ENCODE data around the gene AP4M1. TPM values are rescaled to one million over a fixed set of nuclear protein-coding genes. Genes with fewer than 3 reads are reported as not detected.
A peak's percentile ranks its signal among the peaks of the same experiment; 100 is the strongest.

Gene AP4M1
- total and polyA plus RNA-seq, 3 donors from 2014 or later, result 39.1 to 54.7 (median 51.3) TPM

- H3K27me3 ChIP-seq, result no peaks in the 10 kb centered on the region
- no peak for TF ChIP-seq POLR2A (IDR thresholded peaks at IDR 0.05)
- TF ChIP-seq, protein P1, sequence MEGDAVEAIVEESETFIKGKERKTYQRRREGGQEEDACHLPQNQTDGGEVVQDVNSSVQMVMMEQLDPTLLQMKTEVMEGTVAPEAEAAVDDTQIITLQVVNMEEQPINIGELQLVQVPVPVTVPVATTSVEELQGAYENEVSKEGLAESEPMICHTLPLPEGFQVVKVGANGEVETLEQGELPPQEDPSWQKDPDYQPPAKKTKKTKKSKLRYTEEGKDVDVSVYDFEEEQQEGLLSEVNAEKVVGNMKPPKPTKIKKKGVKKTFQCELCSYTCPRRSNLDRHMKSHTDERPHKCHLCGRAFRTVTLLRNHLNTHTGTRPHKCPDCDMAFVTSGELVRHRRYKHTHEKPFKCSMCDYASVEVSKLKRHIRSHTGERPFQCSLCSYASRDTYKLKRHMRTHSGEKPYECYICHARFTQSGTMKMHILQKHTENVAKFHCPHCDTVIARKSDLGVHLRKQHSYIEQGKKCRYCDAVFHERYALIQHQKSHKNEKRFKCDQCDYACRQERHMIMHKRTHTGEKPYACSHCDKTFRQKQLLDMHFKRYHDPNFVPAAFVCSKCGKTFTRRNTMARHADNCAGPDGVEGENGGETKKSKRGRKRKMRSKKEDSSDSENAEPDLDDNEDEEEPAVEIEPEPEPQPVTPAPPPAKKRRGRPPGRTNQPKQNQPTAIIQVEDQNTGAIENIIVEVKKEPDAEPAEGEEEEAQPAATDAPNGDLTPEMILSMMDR (IDR thresholded peaks at IDR 0.05), result no peak
- no peak overlapping the region for H3K4me3 ChIP-seq
- no peak for DNase-seq
- H3K4me1 ChIP-seq, result peaks cover 5% of the 10 kb centered on the region
- intact Hi-C loops (cut with DNase I; ENCODE audit: low total_unique reads), result no loop called here
- WGBS, 2 donors, result 94 to 96% methylated on average over 6 of the region's 6 CpGs
- no peaks in the 10 kb centered on the region for H3K9me3 ChIP-seq
- H3K27ac ChIP-seq, result no peak overlapping the region
- peaks cover 8% of the 10 kb centered on the region for H3K36me3 ChIP-seq (ENCODE audit: low read depth, missing control alignments)
These were observed 26.0 kb upstream of the AP4M1 start for GRCh38 chr7:100075418-100075817.

DNA sequence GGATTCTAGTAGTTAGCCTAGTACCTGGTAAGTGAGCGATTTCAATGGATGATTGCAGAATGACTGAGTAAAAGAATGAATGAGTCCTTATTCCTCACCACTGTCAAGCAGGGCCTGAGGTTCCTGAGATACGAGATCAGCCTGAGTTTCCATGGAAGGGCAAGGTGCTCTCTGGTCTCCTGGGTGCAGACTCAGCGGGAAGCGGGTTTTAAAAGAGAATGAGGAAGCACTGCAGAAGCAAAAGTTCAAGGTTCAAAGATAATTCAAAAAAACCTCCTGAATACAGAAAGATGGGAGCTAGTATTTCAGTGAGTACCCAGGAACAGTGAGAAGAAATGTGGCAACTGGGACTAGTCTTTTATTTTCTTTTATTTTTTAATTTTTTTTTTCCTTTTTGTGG, 24.2 kb upstream of the AP4M1 start:
- H3K4me1 ChIP-seq, result peaks cover 9% of the 10 kb centered on the region
- no peak for DNase-seq
- H3K27me3 ChIP-seq, result no peaks in the 10 kb centered on the region
- no peaks in the 10 kb centered on the region for H3K9me3 ChIP-seq
- H3K4me3 ChIP-seq, result no peak overlapping the region
- no peak overlapping the region for H3K27ac ChIP-seq
- 97 to 99% methylated on average over 4 of the region's 4 CpGs for WGBS, 2 donors
- intact Hi-C loops (cut with DNase I; ENCODE audit: low total_unique reads), result no loop called here
- no peak for TF ChIP-seq POLR2A (IDR thresholded peaks at IDR 0.05)
- TF ChIP-seq, protein P1 (IDR thresholded peaks at IDR 0.05), result no peak
- H3K36me3 ChIP-seq (ENCODE audit: low read depth, missing control alignments), result no peaks in the 10 kb centered on the region

GRCh38 chr7:100079024-100079560, 22.4 kb upstream of the AP4M1 start:
- Histone ChIP-seq H3K27ac (no peak overlapping the region), H3K9me3 (no peaks in the 10 kb centered on the region), H3K27me3 (no peaks in the 10 kb centered on the region), H3K36me3 (ENCODE audit: low read depth, missing control alignments) (no peaks in the 10 kb centered on the region), H3K4me1 (peaks cover 13% of the 10 kb centered on the region), H3K4me3 (no peak overlapping the region)
- WGBS, 2 donors, result 75 to 79% methylated on average over 7 of the region's 7 CpGs
- intact Hi-C loops (cut with DNase I; ENCODE audit: low total_unique reads), result no loop called here
- no peak for TF ChIP-seq POLR2A (IDR thresholded peaks at IDR 0.05)
- no peak for DNase-seq

GRCh38 chr7:100080907-100081534, 20.4 kb upstream of the AP4M1 start:
- DNase-seq, result no peak
- Histone ChIP-seq H3K4me3 (peak overlapping the region; percentile 95 to 97), H3K4me1 (peaks cover 17% of the 10 kb centered on the region), H3K27ac (peak overlapping the region in 1 of 2 donors; percentile 71), H3K27me3 (no peaks in the 10 kb centered on the region), H3K9me3 (no peaks in the 10 kb centered on the region), H3K36me3 (ENCODE audit: low read depth, missing control alignments) (no peaks in the 10 kb centered on the region)
- WGBS, 2 donors, result 0 to 1% methylated on average over 24 to 30 of the region's 34 CpGs
- intact Hi-C loops (cut with DNase I; ENCODE audit: low total_unique reads), result loop anchor here (10.0 kb wide), 1 partner anchor 86 kb away; no protein-coding TSS in a partner anchor
- TF ChIP-seq, protein P1 (IDR thresholded peaks at IDR 0.05), result no peak
- no peak for TF ChIP-seq POLR2A (IDR thresholded peaks at IDR 0.05)

GRCh38 chr7:100081535-100082102, 19.8 kb upstream of the AP4M1 start, which contains the start of gene ZNF3:
TSS of gene ZNF3 (minus strand) at chr7:100081723. CDS start at chr7:100077357, 4,366 bp downstream.
- DNase-seq, result peak; percentile 99
- intact Hi-C loops (cut with DNase I; ENCODE audit: low total_unique reads), result loop anchor here (10.0 kb wide), 1 partner anchor 87 kb away; no protein-coding TSS in a partner anchor
- H3K27ac ChIP-seq, result peak within 1 kb of the TSS in 1 of 2 donors; percentile 71
- TF ChIP-seq, protein P1 (IDR thresholded peaks at IDR 0.05), result peak; percentile 93 to 98 (median 95)
- TF ChIP-seq POLR2A (IDR thresholded peaks at IDR 0.05), result no peak
- no peaks in the 10 kb centered on the region for H3K9me3 ChIP-seq
- 1% methylated on average over 18 to 35 of the region's 55 CpGs for WGBS, 2 donors
- no peaks in the 10 kb centered on the region for H3K36me3 ChIP-seq (ENCODE audit: low read depth, missing control alignments)
- peak within 1 kb of the TSS; percentile 95 to 97 for H3K4me3 ChIP-seq
- H3K27me3 ChIP-seq, result no peaks in the 10 kb centered on the region
- peaks cover 17% of the 10 kb centered on the region for H3K4me1 ChIP-seq
